ENCODE results near the gene NUAK1.

Gene NUAK1

GRCh38 chr12:106181401-106182114 is 42.8 kb upstream of the NUAK1 start:
- no peak for TF ChIP-seq CTCF (IDR thresholded peaks at IDR 0.05)
- no peaks in the 10 kb centered on the region for H3K36me3 Mint-ChIP-seq (ENCODE audit: low read depth)

DNA sequence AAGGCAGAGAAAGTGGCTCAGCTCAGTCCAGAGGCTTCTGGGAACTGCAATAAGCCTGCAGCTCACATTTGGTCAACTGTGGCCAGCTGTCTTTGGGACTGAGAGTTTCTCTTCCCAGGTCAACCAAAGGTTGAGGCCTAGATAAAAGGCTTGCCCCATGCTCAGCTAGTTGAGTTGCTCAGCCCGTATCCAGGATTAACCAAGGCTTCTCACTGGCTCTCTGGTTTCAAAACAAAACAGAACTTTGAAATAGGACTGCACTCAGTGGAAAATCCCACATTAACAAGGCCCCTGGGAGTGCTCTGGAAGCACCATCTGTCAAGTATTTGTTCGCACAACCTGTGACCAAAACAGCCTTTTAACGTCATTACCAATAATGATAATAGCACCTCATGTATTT is 40.3 kb upstream of the NUAK1 start:
- Mint-ChIP-seq H3K4me3 (peak overlapping the region; percentile 9), H3K27ac (peak overlapping the region; percentile 100), H3K4me1 (peaks cover 86% of the 10 kb centered on the region), H3K9me3 (no peaks in the 10 kb centered on the region), H3K36me3 (ENCODE audit: low read depth) (no peaks in the 10 kb centered on the region), H3K27me3 (ENCODE audit: low read depth, poor library complexity) (no peaks in the 10 kb centered on the region)
- no peak for TF ChIP-seq CTCF (IDR thresholded peaks at IDR 0.05)
- peak; percentile 44 for DNase-seq

More at GRCh38 chr12:106181401-106182114, 42.8 kb upstream of the NUAK1 start:
- Mint-ChIP-seq H3K27ac (no peak overlapping the region), H3K4me1 (peaks cover 84% of the 10 kb centered on the region), H3K9me3 (no peaks in the 10 kb centered on the region), H3K27me3 (ENCODE audit: low read depth, poor library complexity) (peaks cover 4% of the 10 kb centered on the region), H3K4me3 (no peak overlapping the region)
- no peak for DNase-seq

DNA sequence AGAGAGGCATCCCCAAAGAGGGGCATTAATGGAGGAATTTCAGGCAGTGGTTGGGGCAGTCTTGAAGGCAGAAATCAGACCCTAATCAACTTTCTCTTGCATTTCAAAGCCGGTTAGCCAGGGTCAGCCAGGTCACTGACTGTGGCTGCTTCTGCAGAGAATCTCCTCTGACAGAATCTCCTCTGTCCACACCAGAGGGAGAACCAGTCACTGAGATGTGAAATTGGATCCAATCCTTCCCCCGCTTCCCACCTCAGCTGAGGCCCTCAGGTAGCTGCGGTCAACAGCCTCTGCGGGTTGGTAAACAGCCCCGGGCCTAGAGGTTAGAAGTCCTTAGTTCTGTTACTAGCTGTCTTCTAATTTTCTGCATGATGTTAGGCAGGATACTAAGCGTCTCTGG is 39.8 kb upstream of the NUAK1 start:
- H3K4me3 Mint-ChIP-seq: peak overlapping the region; percentile 55
- H3K27ac Mint-ChIP-seq: peak overlapping the region; percentile 100
- peak; percentile 47 for DNase-seq

GRCh38 chr12:106176560-106176959 is 37.8 kb upstream of the NUAK1 start:
- H3K9me3 Mint-ChIP-seq: no peaks in the 10 kb centered on the region
- H3K4me1 Mint-ChIP-seq: peaks cover 77% of the 10 kb centered on the region
- H3K4me3 Mint-ChIP-seq: no peak overlapping the region
- no peak for DNase-seq
- no peaks in the 10 kb centered on the region for H3K36me3 Mint-ChIP-seq (ENCODE audit: low read depth)
- peak overlapping the region; percentile 16 for H3K27ac Mint-ChIP-seq
- no peak for TF ChIP-seq CTCF (IDR thresholded peaks at IDR 0.05)
- no peaks in the 10 kb centered on the region for H3K27me3 Mint-ChIP-seq (ENCODE audit: low read depth, poor library complexity)

More for the DNA sequence above, 39.8 kb upstream of the NUAK1 start:
- TF ChIP-seq CTCF (IDR thresholded peaks at IDR 0.05): no peak
- no peaks in the 10 kb centered on the region for H3K27me3 Mint-ChIP-seq (ENCODE audit: low read depth, poor library complexity)
- H3K9me3 Mint-ChIP-seq: no peaks in the 10 kb centered on the region
- H3K4me1 Mint-ChIP-seq: peaks cover 81% of the 10 kb centered on the region
- no peaks in the 10 kb centered on the region for H3K36me3 Mint-ChIP-seq (ENCODE audit: low read depth)

GRCh38 chr12:106174876-106175275 is 36.1 kb upstream of the NUAK1 start:
- H3K27me3 Mint-ChIP-seq (ENCODE audit: low read depth, poor library complexity): no peaks in the 10 kb centered on the region
- H3K4me3 Mint-ChIP-seq: no peak overlapping the region
- no peak for DNase-seq
- H3K9me3 Mint-ChIP-seq: no peaks in the 10 kb centered on the region
- H3K4me1 Mint-ChIP-seq: peaks cover 75% of the 10 kb centered on the region
- TF ChIP-seq CTCF (IDR thresholded peaks at IDR 0.05): no peak
- no peaks in the 10 kb centered on the region for H3K36me3 Mint-ChIP-seq (ENCODE audit: low read depth)
- H3K27ac Mint-ChIP-seq: no peak overlapping the region

- Mint-ChIP-seq H3K27me3 (ENCODE audit: low read depth, poor library complexity) (no peaks in the 10 kb centered on the region), H3K27ac (no peak overlapping the region), H3K36me3 (ENCODE audit: low read depth) (peaks cover 8% of the 10 kb centered on the region), H3K4me1 (peaks cover 61% of the 10 kb centered on the region), H3K9me3 (peaks cover 12% of the 10 kb centered on the region), H3K4me3 (no peak overlapping the region)
- no peak for DNase-seq
- TF ChIP-seq CTCF (IDR thresholded peaks at IDR 0.05): no peak
Observed at GRCh38 chr12:106173442-106173841, 34.7 kb upstream of the NUAK1 start.

All from nephron progenitor cell (in vitro differentiated cells).